ENCODE data around the gene RNF151. TPM values are rescaled to one million over a fixed set of nuclear protein-coding genes. Genes with fewer than 3 reads are reported as not detected.
"Not testable (repeated sequence)": the region's sequence is repeated elsewhere in the genome, so short reads cannot be mapped to it uniquely, and the experiment has no call there.

The RNF151 gene
- total RNA-seq, 1 experiment from 2014 or later: not detected

GRCh38 chr16:2007081-2007836 is 40.6 kb downstream of the RNF151 start:
- DNase-seq (ENCODE audit: low read depth): no peak

GRCh38 chr16:2008009-2008526 is 41.4 kb downstream of the RNF151 start:
- DNase-seq (ENCODE audit: low read depth): peak; percentile 90

- peak; percentile 18 for DNase-seq (ENCODE audit: low read depth)
Observed at GRCh38 chr16:2008631-2009163, 42.0 kb downstream of the RNF151 start.

- DNase-seq (ENCODE audit: low read depth): no peak
Observed at GRCh38 chr16:2009164-2009711, 42.6 kb downstream of the RNF151 start.

GRCh38 chr16:2009791-2010510 is 43.3 kb downstream of the RNF151 start, which contains the start of gene ZNF598:
Gene ZNF598 (minus strand): TSS chr16:2009821.
- DNase-seq (ENCODE audit: low read depth): peak; percentile 89

- not testable (repeated sequence) for DNase-seq (ENCODE audit: low read depth)
Observed at GRCh38 chr16:2011726-2012125, 45.1 kb downstream of the RNF151 start.

- no peak for DNase-seq (ENCODE audit: low read depth)
Observed at GRCh38 chr16:2013527-2013926, 46.9 kb downstream of the RNF151 start.

- no peak for DNase-seq (ENCODE audit: low read depth)
Observed at GRCh38 chr16:2015117-2015946, 48.7 kb downstream of the RNF151 start.

GRCh38 chr16:2015947-2016208 is 49.2 kb downstream of the RNF151 start:
- no peak for DNase-seq (ENCODE audit: low read depth)

GRCh38 chr16:2016407-2016922 is 49.8 kb downstream of the RNF151 start:
- no peak for DNase-seq (ENCODE audit: low read depth)

Other genes with a start within 250 kb of the RNF151 start
- 50.2 and 65.5 TPM in 2 replicates for gene NME3, start 195.3 kb upstream of the RNF151 start, total RNA-seq (2014; rRNA removed; shearing (Covaris generic))
- 1.1 and 1.6 TPM in 2 replicates for gene EME2, start 194.0 kb upstream of the RNF151 start, total RNA-seq (2014; rRNA removed; shearing (Covaris generic))
- gene MRPS34, start 193.7 kb upstream of the RNF151 start, total RNA-seq (2014; rRNA removed; shearing (Covaris generic)): 82.5 and 136 TPM in 2 replicates
- 15.6 and 22.7 TPM in 2 replicates for gene SPSB3, start 184.3 kb upstream of the RNF151 start, total RNA-seq (2014; rRNA removed; shearing (Covaris generic))
- gene NUBP2, start 183.9 kb upstream of the RNF151 start, total RNA-seq (2014; rRNA removed; shearing (Covaris generic)): 50.1 and 71.5 TPM in 2 replicates
- not detected in 2 replicates for gene IGFALS, start 173.2 kb upstream of the RNF151 start, total RNA-seq (2014; rRNA removed; shearing (Covaris generic))
- 50.7 and 68.8 TPM in 2 replicates for gene HAGH, start 140.0 kb upstream of the RNF151 start, total RNA-seq (2014; rRNA removed; shearing (Covaris generic))
- gene FAHD1, start 139.7 kb upstream of the RNF151 start, total RNA-seq (2014; rRNA removed; shearing (Covaris generic)): 39.3 and 54.6 TPM in 2 replicates
- not detected in 2 replicates for gene MEIOB, start 94.7 kb upstream of the RNF151 start, total RNA-seq (2014; rRNA removed; shearing (Covaris generic))
- not detected in 2 replicates for gene HS3ST6, start 48.4 kb upstream of the RNF151 start, total RNA-seq (2014; rRNA removed; shearing (Covaris generic))
- gene MSRB1, start 23.7 kb upstream of the RNF151 start, total RNA-seq (2014; rRNA removed; shearing (Covaris generic)): 12.2 and 14.4 TPM in 2 replicates
- not detected in 2 replicates for gene RPL3L, start 12.2 kb upstream of the RNF151 start, total RNA-seq (2014; rRNA removed; shearing (Covaris generic))
- gene NDUFB10, start 7.3 kb upstream of the RNF151 start, total RNA-seq (2014; rRNA removed; shearing (Covaris generic)): 209 and 290 TPM in 2 replicates
- 1,519 and 1,683 TPM in 2 replicates for gene RPS2, start 2.0 kb upstream of the RNF151 start, total RNA-seq (2014; rRNA removed; shearing (Covaris generic))
- gene TBL3, start 5.2 kb downstream of the RNF151 start, total RNA-seq (2014; rRNA removed; shearing (Covaris generic)): 28.8 and 40.4 TPM in 2 replicates
- gene NOXO1, start 14.6 kb downstream of the RNF151 start, total RNA-seq (2014; rRNA removed; shearing (Covaris generic)): not detected in 2 replicates
- gene GFER, start 17.3 kb downstream of the RNF151 start, total RNA-seq (2014; rRNA removed; shearing (Covaris generic)): 6.7 and 16.5 TPM in 2 replicates
- 5.5 and 6.6 TPM in 2 replicates for gene SYNGR3, start 23.1 kb downstream of the RNF151 start, total RNA-seq (2014; rRNA removed; shearing (Covaris generic))
- gene ZNF598, start 43.0 kb downstream of the RNF151 start, total RNA-seq (2014; rRNA removed; shearing (Covaris generic)): 9.7 and 13.6 TPM in 2 replicates
- 0.20 and 0.24 TPM in 2 replicates for gene NPW, start 52.9 kb downstream of the RNF151 start, total RNA-seq (2014; rRNA removed; shearing (Covaris generic))
- gene NHERF2, start 60.0 kb downstream of the RNF151 start, total RNA-seq (2014; rRNA removed; shearing (Covaris generic)): 49.0 and 51.1 TPM in 2 replicates
- 24.8 and 48.2 TPM in 2 replicates for gene NTHL1, start 81.0 kb downstream of the RNF151 start, total RNA-seq (2014; rRNA removed; shearing (Covaris generic))
- gene TSC2, start 81.1 kb downstream of the RNF151 start, total RNA-seq (2014; rRNA removed; shearing (Covaris generic)): 19.0 and 19.5 TPM in 2 replicates
- gene PKD1, start 169.0 kb downstream of the RNF151 start, total RNA-seq (2014; rRNA removed; shearing (Covaris generic)): 19.1 and 29.9 TPM in 2 replicates
- gene RAB26, start 181.8 kb downstream of the RNF151 start, total RNA-seq (2014; rRNA removed; shearing (Covaris generic)): 0.20 and 0.72 TPM in 2 replicates
- 47.7 and 57.2 TPM in 2 replicates for gene TRAF7, start 188.9 kb downstream of the RNF151 start, total RNA-seq (2014; rRNA removed; shearing (Covaris generic))
- not detected in 2 replicates for gene CASKIN1, start 229.7 kb downstream of the RNF151 start, total RNA-seq (2014; rRNA removed; shearing (Covaris generic))
- 19.9 and 23.4 TPM in 2 replicates for gene MLST8, start 238.6 kb downstream of the RNF151 start, total RNA-seq (2014; rRNA removed; shearing (Covaris generic))
- gene BRICD5, start 244.0 kb downstream of the RNF151 start, total RNA-seq (2014; rRNA removed; shearing (Covaris generic)): 0.96 and 0.98 TPM in 2 replicates
- 14.1 and 21.0 TPM in 2 replicates for gene PGP, start 248.0 kb downstream of the RNF151 start, total RNA-seq (2014; rRNA removed; shearing (Covaris generic))